OCI-LY1 (cell line): ENCODE measurements around the gene CLOCK.

Source experiments
- H2AFZ ChIP-seq: fragments of 200-600 bp; sonication (generic), shearing (Covaris generic); 2 replicates; pipeline ENCODE4 v1.6.0; 2014; ENCODE audit warnings: antibody characterized with exemption, mild to moderate bottlenecking, low read length
- H3F3A ChIP-seq: fragments of 200-600 bp; sonication (generic), shearing (Covaris generic); 2 replicates; pipeline ENCODE4 v1.6.0; 2014; ENCODE audit warnings: mild to moderate bottlenecking, antibody characterized with exemption, low read length, moderate library complexity; ENCODE audit not compliant: insufficient read depth
- H3K27ac ChIP-seq: fragments of 200-600 bp; sonication (generic); 2 replicates; pipeline ENCODE4 v1.5.1; 2014; ENCODE audit warnings: low read length, mixed run types, mild to moderate bottlenecking, low read depth; ENCODE audit not compliant: poor library complexity, severe bottlenecking
- H3K27me3 ChIP-seq: fragments of 200-600 bp; sonication (generic); 2 replicates; pipeline ENCODE4 v1.6.0; 2014; ENCODE audit warnings: antibody characterized with exemption, mild to moderate bottlenecking, low read length, moderate library complexity; ENCODE audit not compliant: insufficient read depth
- H3K36me3 ChIP-seq: fragments of 200-600 bp; sonication (generic); 2 replicates; pipeline ENCODE4 v1.6.1; 2014; ENCODE audit warnings: mild to moderate bottlenecking, antibody characterized with exemption, low read length, moderate library complexity, mixed read lengths; ENCODE audit not compliant: insufficient read depth
- H3K4me1 ChIP-seq: fragments of 200-600 bp; sonication (generic); 2 replicates; pipeline ENCODE4 v1.5.1; 2014; ENCODE audit warnings: mild to moderate bottlenecking, low read length, moderate library complexity; ENCODE audit not compliant: insufficient read depth, severe bottlenecking
- H3K4me2 ChIP-seq: fragments of 200-600 bp; sonication (generic), shearing (Covaris generic); 2 replicates; pipeline ENCODE4 v1.6.1; 2014; ENCODE audit warnings: low read length
- H3K4me3 ChIP-seq: fragments of 200-600 bp; sonication (generic); 2 replicates; pipeline ENCODE4 v1.5.1; 2014; ENCODE audit warnings: low read length, low read depth, mild to moderate bottlenecking, mixed read lengths; ENCODE audit not compliant: poor library complexity, severe bottlenecking
- H3K79me2 ChIP-seq: fragments of 200-600 bp; shearing (Covaris generic); 2 replicates; pipeline ENCODE4 v1.6.1; 2016; ENCODE audit warnings: mixed run types, low read length, mixed read lengths; ENCODE audit not compliant: insufficient read depth
- H3K9ac ChIP-seq: fragments of 200-600 bp; sonication (generic), shearing (Covaris generic); 2 replicates; pipeline ENCODE4 v1.6.1; 2014; ENCODE audit warnings: mild to moderate bottlenecking, low read length, mixed read lengths
- H3K9me2 ChIP-seq: fragments of 200-600 bp; sonication (generic), shearing (Covaris generic); 2 replicates; pipeline ENCODE4 v1.6.1; 2014; ENCODE audit warnings: low read depth, mild to moderate bottlenecking, low read length, mixed read lengths
- H3K9me3 ChIP-seq: fragments of 200-600 bp; shearing (Covaris generic); 2 replicates; pipeline ENCODE4 v1.6.1; 2014; ENCODE audit warnings: low read length, mixed read lengths
- H4K20me1 ChIP-seq: fragments of 200-600 bp; sonication (generic), shearing (Covaris generic); 2 replicates; pipeline ENCODE4 v1.6.0; 2016; ENCODE audit warnings: mild to moderate bottlenecking, low read length; ENCODE audit not compliant: insufficient read depth
- CTCF ChIP-seq: fragments of 200-600 bp; sonication (generic), shearing (Covaris generic); IDR thresholded peaks from 2 replicates; pipeline ENCODE4 v1.5.1; 2017; ENCODE audit warnings: mild to moderate bottlenecking, antibody characterized with exemption, low read length, moderate library complexity, mixed read lengths
- EZH2 ChIP-seq: fragments of 200-600 bp; sonication (generic), shearing (Covaris generic); IDR thresholded peaks from 2 replicates; pipeline ENCODE4 v1.8.0; 2017; ENCODE audit warnings: borderline replicate concordance, mixed run types, mild to moderate bottlenecking, antibody characterized with exemption, low read length, moderate library complexity, mixed read lengths

CLOCK gene

DNA sequence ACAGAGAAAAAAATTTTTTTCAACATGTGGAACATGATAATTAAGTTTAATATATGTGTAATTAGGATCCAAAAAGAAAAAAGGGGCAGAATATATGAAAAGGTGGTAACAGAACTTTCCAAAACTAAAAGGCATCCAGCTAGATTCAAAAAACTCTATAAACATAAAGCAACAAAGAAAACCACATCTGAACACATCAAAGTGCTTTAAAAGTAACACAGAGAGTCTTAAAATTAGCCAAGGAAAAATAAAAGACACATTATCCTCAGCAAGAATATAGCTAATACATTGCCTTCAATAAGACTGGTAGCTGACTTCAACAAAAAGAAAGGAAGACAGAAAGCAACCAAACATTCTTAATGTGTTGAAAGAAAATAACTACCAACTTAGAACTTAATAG lies 8.2 kb downstream of the CLOCK start:
- H3F3A ChIP-seq: no peaks in the 10 kb centered on the region
- no peaks in the 10 kb centered on the region for H3K9me2 ChIP-seq
- no peak overlapping the region for H3K9ac ChIP-seq
- H3K79me2 ChIP-seq: no peaks in the 10 kb centered on the region
- no peaks in the 10 kb centered on the region for H3K27me3 ChIP-seq
- no peak overlapping the region for H3K27ac ChIP-seq
- H3K4me2 ChIP-seq: no peak overlapping the region
- H3K4me1 ChIP-seq: no peaks in the 10 kb centered on the region
- no peak overlapping the region for H3K4me3 ChIP-seq
- no peak overlapping the region for H2AFZ ChIP-seq
- no peak for TF ChIP-seq CTCF
- TF ChIP-seq EZH2: no peak
- peaks cover 3% of the 10 kb centered on the region; the same call in 1 of the 2 replicates for H3K9me3 ChIP-seq
- no peaks in the 10 kb centered on the region for H3K36me3 ChIP-seq
- no peaks in the 10 kb centered on the region for H4K20me1 ChIP-seq

GRCh38 chr4:55534306-55534705 lies 12.4 kb downstream of the CLOCK start:
- Histone ChIP-seq H3F3A (no peaks in the 10 kb centered on the region), H4K20me1 (no peaks in the 10 kb centered on the region), H2AFZ (no peak overlapping the region), H3K9ac (no peak overlapping the region), H3K4me1 (no peaks in the 10 kb centered on the region), H3K4me2 (no peak overlapping the region), H3K9me3 (peaks cover 14% of the 10 kb centered on the region; the same call in 1 of the 2 replicates), H3K79me2 (no peaks in the 10 kb centered on the region; the same call in 1 of the 2 replicates), H3K4me3 (no peak overlapping the region), H3K36me3 (no peaks in the 10 kb centered on the region), H3K27me3 (no peaks in the 10 kb centered on the region), H3K27ac (no peak overlapping the region), H3K9me2 (no peaks in the 10 kb centered on the region)
- TF ChIP-seq EZH2: no peak
- TF ChIP-seq CTCF: no peak

DNA sequence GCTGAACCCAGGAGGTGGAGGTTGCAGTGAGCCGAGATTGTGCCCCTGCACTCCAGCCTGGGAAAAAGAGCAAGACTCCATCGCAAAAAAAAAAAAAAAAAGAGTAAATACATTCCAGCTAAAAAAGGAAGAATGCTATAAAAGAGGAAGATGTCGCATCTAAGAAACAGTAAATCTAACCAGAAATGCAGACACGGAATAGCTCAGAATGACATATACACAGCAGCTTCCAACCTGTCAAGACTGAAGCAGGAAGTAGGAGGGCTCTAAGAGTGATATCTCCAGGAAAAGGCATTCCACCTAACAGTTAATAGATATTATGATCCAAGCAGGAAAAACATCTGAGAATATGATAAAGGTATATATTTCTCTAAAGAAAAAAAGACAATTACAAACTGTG lies 16.0 kb downstream of the CLOCK start:
- Histone ChIP-seq H3F3A (no peaks in the 10 kb centered on the region), H3K4me2 (no peak overlapping the region), H3K9me3 (peaks cover 14% of the 10 kb centered on the region; the same call in 1 of the 2 replicates), H3K36me3 (no peaks in the 10 kb centered on the region), H4K20me1 (no peaks in the 10 kb centered on the region), H3K27ac (no peak overlapping the region), H3K9ac (no peak overlapping the region), H3K27me3 (no peaks in the 10 kb centered on the region), H3K4me1 (no peaks in the 10 kb centered on the region), H3K4me3 (no peak overlapping the region), H3K79me2 (no peaks in the 10 kb centered on the region; the same call in 1 of the 2 replicates), H2AFZ (no peak overlapping the region), H3K9me2 (no peaks in the 10 kb centered on the region)
- no peak for TF ChIP-seq EZH2
- no peak for TF ChIP-seq CTCF
